Measurements from ENCODE around the gene ATP8B4. TPM values are rescaled to one million over a fixed set of nuclear protein-coding genes. Genes with fewer than 3 reads are reported as not detected.

The ATP8B4 gene
- polyA plus RNA-seq, 3 donors: 3.1 to 3.6 (median 3.5) TPM

DNA sequence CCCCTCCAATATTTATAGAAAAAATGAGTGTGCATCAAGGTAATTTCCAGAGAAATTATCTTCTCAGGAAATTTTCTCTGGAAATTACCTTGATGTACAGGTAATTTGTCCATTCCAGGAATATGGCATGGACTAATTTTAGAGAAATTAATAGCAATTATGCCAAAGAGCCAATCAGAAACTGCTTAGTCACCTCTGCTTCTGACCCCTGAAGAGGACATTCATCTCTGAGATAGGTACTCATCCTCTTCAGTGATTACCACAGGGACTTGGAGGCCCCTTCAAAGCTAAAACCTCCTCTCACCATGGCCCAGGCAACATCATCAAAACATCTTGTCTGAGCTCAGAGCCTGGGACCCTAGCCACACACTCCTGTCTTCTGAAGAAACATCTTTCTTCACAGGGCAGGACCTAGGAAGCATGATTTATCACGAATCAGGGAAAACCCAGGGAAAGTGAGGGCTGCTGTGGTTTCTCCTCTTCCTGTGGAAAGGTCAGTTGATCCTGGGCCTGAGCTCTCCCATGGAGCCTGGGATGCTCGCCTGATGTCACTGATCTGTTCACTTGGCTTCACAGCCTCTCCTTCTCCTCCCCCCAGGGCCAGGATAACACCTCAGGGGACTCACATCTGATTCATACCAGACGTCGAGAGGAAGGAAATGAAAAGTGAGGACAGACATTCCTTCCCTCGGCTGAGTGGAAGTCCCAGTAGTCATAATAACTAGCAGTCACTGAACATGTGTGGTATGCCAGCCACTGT lies 287.6 kb downstream of the ATP8B4 start:
- no peak for DNase-seq (ENCODE audit: low read depth in 3 of 3, low spot score in 2 of 3)

DNA sequence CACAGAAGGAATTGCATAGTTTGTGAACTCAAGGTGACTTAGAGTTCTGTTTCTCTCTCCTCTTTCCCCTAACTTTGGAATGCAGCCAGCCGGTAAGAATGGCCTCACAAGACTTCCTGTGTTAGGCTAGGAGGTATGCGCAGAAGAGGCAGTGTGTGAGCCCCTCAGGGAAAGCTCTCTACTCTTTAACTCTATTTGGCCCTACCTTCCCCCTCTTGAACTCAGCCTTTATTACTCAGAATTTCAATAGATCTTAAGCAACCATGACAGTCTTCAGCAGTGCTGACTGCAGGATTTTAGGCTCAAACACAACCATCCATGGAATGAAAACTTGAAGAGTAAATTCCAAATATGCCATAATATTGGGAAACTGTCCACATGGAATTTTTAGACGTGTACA lies 288.6 kb downstream of the ATP8B4 start:
- no peak for DNase-seq (ENCODE audit: low read depth in 3 of 3, low spot score in 2 of 3)

DNA sequence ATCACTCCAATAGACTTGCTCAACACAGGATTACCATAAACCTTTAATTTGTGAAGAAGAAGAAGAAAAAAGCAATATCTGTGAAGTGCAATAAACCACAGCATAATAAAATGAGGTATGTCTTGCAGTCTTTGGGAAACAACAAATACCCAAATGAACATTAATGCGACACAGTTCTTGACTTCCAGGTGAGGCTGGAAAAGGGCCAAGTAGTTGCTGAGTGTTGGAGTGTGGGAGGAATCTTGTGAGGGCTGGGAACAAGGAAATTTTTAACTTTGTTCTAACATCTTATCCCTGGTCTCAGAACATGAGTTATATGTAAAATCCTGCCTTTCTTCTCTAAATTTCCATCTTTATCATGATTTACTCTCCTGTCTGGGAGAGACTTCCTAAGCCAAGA lies 291.7 kb downstream of the ATP8B4 start:
- no peak for DNase-seq (ENCODE audit: low read depth in 3 of 3, low spot score in 2 of 3)

DNA sequence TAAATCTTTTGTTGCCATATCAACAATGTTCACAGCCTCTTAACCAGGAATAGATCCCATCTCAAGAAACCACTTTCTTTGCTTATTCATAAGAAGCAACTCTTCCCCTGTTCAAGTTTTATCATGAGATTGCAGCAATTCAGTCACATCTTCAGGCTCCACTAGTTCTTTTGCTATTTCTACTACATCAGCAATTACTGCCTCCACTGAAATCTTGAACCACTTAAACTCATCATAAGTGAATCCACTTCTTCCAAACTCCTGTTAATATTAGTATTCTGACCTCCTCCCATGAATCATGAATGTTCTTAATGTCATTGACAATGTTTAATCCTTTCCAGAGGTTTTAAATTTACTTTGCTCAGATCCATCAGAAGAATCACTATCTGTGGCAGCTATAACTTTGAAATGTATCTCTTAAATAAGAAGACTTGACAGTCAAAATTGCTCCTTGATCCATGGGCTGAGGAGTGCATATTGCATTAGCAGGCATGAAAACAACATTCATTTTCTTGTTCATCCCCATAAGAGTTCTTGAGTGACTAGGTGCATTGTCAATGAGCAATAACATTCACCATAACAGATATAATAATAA lies 292.3 kb downstream of the ATP8B4 start:
- no peak for DNase-seq (ENCODE audit: low read depth in 3 of 3, low spot score in 2 of 3)

DNA sequence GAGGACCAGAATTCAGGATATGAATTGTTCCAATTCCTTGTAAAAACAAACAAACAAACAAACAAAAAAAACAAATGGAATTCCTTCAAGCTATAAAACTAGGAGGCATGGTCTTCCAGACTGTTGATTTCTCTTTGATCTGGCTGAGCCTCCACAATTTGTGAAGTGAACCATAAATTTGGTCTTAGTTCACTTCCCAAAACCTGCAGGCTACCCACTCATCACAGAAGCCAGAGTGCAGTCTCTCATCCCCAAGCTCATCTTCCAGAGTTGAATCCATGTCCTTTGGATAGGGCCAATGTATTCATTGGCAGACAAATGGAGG lies 294.3 kb downstream of the ATP8B4 start:
- no peak for DNase-seq (ENCODE audit: low read depth in 3 of 3, low spot score in 2 of 3)

DNA sequence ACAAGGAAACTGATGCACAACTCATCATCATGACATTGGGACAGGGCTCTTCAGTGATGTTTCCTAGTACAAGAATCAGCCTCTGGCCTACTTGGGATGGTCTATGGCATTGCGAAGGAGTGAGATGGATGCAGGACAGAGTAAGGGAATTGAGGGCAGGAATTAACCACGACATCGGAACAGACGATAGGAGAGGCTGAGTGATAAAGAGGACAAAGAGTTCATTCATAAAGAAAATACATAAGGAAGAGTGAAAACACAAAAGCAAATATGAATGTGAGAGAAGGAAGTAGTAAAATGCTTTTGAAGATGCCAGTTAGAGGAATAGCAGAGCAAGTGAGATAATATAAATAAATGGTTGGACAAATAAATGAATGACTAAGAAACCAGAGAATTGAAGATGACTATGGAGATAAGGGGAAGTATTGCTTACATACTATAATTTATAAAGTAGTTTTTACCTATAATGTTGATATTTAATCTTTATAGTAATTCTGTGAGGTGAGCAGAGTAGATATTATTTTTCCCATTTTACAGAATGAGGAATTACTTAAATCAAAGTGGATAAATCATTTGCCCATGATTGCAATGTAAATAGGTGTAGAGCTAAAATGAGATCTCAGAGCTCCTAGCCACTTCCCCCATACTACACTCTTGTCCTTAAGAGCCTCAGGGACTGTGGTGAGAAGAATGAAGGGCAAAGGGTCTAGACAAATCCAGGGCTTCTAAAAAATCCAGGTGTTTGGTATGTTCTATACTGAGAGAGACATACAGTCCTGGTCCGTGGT lies 294.9 kb downstream of the ATP8B4 start:
- DNase-seq (ENCODE audit: low read depth in 3 of 3, low spot score in 2 of 3): no peak

DNA sequence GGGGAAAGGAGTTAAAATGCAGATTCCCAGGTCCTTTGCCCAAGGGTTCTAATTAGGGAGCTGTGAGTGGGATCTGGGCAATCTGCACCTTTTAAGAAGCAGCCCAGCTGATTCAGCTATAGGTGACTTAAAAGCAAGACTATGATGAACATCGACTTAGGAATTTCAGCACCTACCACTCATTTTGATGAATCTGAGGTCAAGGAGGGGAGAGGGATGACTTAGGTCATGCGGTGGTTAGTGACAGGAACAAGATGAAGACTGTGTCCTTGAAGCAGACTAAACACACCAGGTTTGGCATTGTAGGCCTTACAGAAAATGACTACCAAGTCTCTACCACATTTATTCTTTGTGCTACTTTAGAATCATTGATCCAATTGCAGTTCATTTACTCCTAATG lies 301.9 kb downstream of the ATP8B4 start:
- no peak for DNase-seq (ENCODE audit: low read depth in 3 of 3, low spot score in 2 of 3)

DNA sequence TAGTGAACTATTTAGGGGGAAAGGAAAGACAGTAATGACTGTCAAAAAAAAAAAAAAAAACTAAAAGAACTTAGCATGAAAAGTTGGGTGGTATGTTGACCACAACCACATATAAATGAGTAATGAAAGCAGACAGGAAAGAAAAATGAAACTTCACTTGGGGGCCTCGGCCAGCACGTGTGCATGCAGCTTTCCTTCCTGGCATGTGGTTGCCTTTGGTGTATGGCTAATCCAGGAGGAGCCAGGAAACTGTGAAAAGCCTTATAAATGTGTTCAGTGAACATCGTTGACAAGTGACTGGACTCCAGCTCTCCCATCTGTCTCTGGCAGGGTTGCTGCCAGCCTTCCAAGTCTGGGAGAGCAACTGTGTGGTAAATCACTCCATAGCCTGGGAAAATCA lies 303.1 kb downstream of the ATP8B4 start:
- no peak for DNase-seq (ENCODE audit: low read depth in 3 of 3, low spot score in 2 of 3)

DNA sequence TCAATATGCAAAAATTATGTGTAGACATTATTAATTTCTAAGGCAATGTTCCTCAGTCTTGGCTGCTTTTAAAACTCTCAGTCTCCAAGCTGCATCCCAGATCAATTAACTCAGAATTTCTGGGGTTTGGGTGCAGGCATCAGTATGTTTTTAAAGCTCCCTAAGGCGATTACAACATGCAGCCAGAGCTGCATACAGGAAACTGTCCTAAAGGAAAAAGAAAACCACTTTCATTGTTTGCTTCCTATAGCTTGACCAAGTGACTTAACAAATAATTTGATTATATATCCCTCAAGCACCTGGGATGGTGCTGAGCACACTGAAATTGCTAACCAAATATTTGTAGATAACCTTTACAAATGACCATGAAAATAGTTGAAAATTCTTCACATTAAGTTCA lies 303.5 kb downstream of the ATP8B4 start:
- DNase-seq (ENCODE audit: low read depth in 3 of 3, low spot score in 2 of 3): no peak

DNA sequence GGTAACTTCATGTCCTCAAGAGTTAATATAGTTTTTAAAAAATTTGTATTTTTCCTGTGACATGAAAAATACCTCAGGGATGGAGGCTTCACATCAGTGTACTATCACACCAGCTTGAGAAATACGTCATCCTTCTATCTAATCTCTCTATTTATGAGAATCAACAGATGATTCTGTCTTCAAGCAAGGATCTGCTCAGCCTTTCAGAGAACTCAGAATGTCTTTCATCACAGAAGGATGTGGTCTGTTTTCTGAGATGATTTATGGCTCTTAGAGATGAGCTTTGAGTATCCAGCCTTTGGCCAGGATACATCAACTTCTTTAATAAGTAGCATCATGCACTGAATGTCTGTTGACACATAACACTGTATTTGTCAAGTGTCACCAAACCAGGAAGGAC lies 304.3 kb downstream of the ATP8B4 start:
- no peak for DNase-seq (ENCODE audit: low read depth in 3 of 3, low spot score in 2 of 3)

DNA sequence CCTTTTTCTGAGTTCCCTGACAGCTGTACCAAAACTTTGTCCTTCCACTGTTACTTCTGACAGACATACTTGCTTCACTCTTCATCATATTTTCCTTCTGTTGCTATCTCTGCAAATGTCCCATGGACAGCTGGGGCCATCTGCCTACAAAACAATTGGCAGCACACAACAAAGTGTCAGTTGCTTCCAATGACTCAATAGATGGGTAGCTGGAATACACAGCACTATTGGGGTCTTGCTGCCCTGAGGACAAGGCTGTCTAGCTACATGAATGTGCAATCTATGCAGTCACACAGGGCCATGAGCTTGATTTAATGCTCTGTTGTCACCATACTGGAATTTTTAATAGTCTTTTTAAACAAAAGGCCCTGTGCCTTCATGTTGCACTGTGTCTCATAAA lies 305.4 kb downstream of the ATP8B4 start:
- DNase-seq (ENCODE audit: low read depth in 3 of 3, low spot score in 2 of 3): no peak

DNA sequence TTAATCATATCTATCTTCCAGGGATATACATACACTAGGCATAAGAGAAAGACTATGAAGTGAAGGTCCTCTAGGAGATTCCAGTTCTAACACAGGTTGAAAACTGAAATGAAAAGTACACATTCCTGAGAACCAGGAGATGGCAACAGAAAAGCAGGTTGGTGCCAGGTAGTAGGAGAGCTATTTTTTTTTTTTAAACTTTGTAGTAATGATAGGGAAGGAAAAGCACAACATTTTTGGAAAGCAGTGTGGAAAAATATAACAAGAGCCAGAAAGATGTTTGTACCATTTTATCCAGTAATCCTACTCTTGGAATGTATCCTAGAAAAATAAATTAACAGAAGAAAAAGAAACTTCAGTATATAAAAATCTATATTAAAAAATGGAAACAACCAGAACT lies 308.3 kb downstream of the ATP8B4 start:
- no peak for DNase-seq (ENCODE audit: low read depth in 3 of 3, low spot score in 2 of 3)

DNA sequence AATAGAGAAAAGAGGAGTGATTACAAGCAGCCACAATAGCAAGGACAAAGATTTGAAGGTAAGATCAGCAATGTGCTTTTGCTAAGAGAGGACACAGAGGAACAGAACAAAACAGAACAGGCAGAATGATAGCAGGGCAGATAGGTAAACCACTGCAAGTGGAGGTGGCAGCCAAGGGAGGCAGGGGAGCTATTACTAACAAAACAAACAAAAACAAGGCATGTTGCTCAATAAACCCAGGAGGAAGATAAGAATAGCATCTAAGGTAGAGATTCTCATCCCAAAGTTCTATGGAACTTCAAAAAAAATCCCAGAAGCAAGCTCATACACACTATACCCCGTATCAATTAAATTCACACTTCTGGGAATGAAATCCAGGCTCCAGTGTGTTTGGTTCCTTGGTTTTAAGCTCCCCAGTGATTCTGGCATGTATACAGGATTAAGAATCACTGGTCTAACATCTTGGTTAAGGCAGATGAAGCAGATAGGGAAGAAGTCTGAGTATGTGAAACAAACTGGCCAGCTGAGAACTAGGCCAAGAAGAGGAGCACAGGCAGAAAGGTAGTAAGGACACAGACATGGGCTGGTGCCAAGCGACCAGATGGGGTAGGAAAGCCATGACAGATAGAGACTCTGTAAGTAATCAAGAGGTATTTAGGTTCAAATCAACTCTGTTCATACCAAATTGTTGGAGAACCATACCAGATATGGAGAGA lies 309.0 kb downstream of the ATP8B4 start:
- no peak for DNase-seq (ENCODE audit: low read depth in 3 of 3, low spot score in 2 of 3)

DNA sequence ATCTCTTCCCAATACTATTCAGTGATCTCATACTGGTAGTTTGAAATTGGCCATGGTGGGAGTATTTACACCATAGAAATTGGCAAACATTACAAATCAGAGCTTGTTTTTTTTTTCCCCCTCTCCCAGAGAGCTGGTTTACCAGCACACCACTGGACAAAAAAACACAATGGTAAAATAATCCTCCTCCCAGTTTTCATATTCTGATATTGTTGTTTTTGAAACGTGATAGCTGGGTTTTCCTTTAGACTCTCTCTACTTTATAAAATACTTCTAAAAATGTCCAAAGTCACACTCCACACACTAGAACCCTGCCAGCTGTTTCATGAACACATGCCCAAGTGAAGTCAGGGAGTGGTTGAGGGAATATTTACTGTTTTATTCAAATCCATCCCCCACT lies 310.7 kb downstream of the ATP8B4 start:
- DNase-seq (ENCODE audit: low read depth in 3 of 3, low spot score in 2 of 3): no peak

Other genes starting within 250 kb of the ATP8B4 start
- gene SLC27A2, start 63.0 kb upstream of the ATP8B4 start, polyA plus RNA-seq (ENCODE audit: insufficient read length in 3 of 3): 10 to 100 TPM; 64.1 to 89.7 (median 67.2) TPM
- under 1 TPM; 0.62 to 0.85 (median 0.83) TPM for gene HDC, start 146.5 kb upstream of the ATP8B4 start, polyA plus RNA-seq (ENCODE audit: insufficient read length in 3 of 3)
- 10 to 100 TPM; 31.5 to 34.9 (median 33.7) TPM for gene GABPB1, start 236.0 kb upstream of the ATP8B4 start, polyA plus RNA-seq (ENCODE audit: insufficient read length in 3 of 3)